GM23338 (cell line): ENCODE data around the gene GCSH. TPM values are rescaled to one million over a fixed set of nuclear protein-coding genes. Genes with fewer than 3 reads are reported as not detected.
A peak's percentile ranks its signal among the peaks of the same experiment; 100 is the strongest.

Experiments
- ATAC-seq: fragments of 200-7000 bp; cut with Tn5 transposase; 3 replicates; pipeline ENCODE4 v1.9.1; 2020
- DNase-seq: peaks from one replicate; pipeline ENCODE4 v3.0.0-alpha.2; 2015; ENCODE audit warnings: low spot score
- H2AFZ ChIP-seq: fragments of 200-600 bp; sonication (generic); 2 replicates; pipeline ENCODE4 v1.8.0; 2016; ENCODE audit warnings: antibody characterized with exemption, mild to moderate bottlenecking, moderate library complexity
- H3F3A ChIP-seq: fragments of 200-600 bp; sonication (generic); replicated peaks from 2 replicates; pipeline ENCODE4 v1.8.0; 2017; ENCODE audit warnings: antibody characterized with exemption, mixed run types, low read depth
- H3K27ac ChIP-seq: fragments of 200-600 bp; sonication (generic); 2 replicates; pipeline ENCODE4 v1.6.1; 2016; ENCODE audit warnings: low read depth
- H3K27me3 ChIP-seq: fragments of 200-600 bp; sonication (generic); 2 replicates; pipeline ENCODE4 v1.8.0; 2016; ENCODE audit warnings: mild to moderate bottlenecking, mixed run types, moderate library complexity; ENCODE audit not compliant: insufficient read depth
- H3K36me3 ChIP-seq: fragments of 200-600 bp; sonication (generic); 2 replicates; pipeline ENCODE4 v1.8.0; 2016; ENCODE audit warnings: mild to moderate bottlenecking; ENCODE audit not compliant: insufficient read depth
- H3K4me1 ChIP-seq: fragments of 200-600 bp; sonication (generic); 2 replicates; pipeline ENCODE4 v1.8.0; 2016; ENCODE audit warnings: mild to moderate bottlenecking, moderate library complexity; ENCODE audit not compliant: insufficient read depth
- H3K4me2 ChIP-seq: fragments of 200-600 bp; sonication (generic); 2 replicates; pipeline ENCODE4 v1.7.1; 2017; ENCODE audit warnings: mixed run types
- H3K4me3 ChIP-seq: fragments of 200-600 bp; sonication (generic); 2 replicates; pipeline ENCODE4 v1.6.1; 2016; ENCODE audit warnings: mixed run types
- H3K79me2 ChIP-seq: fragments of 200-600 bp; sonication (generic); replicated peaks from 2 replicates; pipeline ENCODE4 v1.8.0; 2017; ENCODE audit warnings: mild to moderate bottlenecking; ENCODE audit not compliant: insufficient read depth
- H3K9me2 ChIP-seq: fragments of 200-600 bp; sonication (generic); 2 replicates; pipeline ENCODE4 v1.8.0; 2017; ENCODE audit not compliant: insufficient read depth
- H4K20me1 ChIP-seq: fragments of 200-600 bp; sonication (generic); replicated peaks from 2 replicates; pipeline ENCODE4 v1.8.0; 2017; ENCODE audit warnings: mild to moderate bottlenecking; ENCODE audit not compliant: insufficient read depth
- H3K27ac Mint-ChIP-seq: 2 replicates; pipeline ENCODE4 v1.8.0; 2020; ENCODE audit warnings: inconsistent platforms, mild to moderate bottlenecking, moderate library complexity, mixed read lengths
- H3K27me3 Mint-ChIP-seq: 3 replicates; pipeline ENCODE4 v1.8.0; 2022; ENCODE audit warnings: low read depth, mild to moderate bottlenecking, moderate library complexity, mixed read lengths, inconsistent platforms; ENCODE audit not compliant: insufficient read depth, poor library complexity
- H3K36me3 Mint-ChIP-seq: 3 replicates; pipeline ENCODE4 v1.8.0; 2021; ENCODE audit warnings: low read depth, mild to moderate bottlenecking, inconsistent platforms, moderate library complexity, mixed read lengths
- H3K4me1 Mint-ChIP-seq: 3 replicates; pipeline ENCODE4 v1.8.0; 2020; ENCODE audit warnings: mild to moderate bottlenecking, inconsistent platforms, mixed read lengths
- H3K4me3 Mint-ChIP-seq: 3 replicates; pipeline ENCODE4 v1.8.0; 2021; ENCODE audit warnings: moderate library complexity, mild to moderate bottlenecking, inconsistent platforms, mixed read lengths
- H3K9me3 Mint-ChIP-seq: 3 replicates; pipeline ENCODE4 v1.8.0; 2020; ENCODE audit warnings: moderate library complexity, mild to moderate bottlenecking, inconsistent platforms, mixed read lengths
- CREB1 ChIP-seq: fragments of 250-450 bp; sonication (Bioruptor Pico); IDR thresholded peaks from 2 replicates; pipeline ENCODE4 v1.5.0; 2020; ENCODE audit warnings: low read depth, mild to moderate bottlenecking, moderate library complexity
- CTCF ChIP-seq, 2 experiments: fragments of 200-600 bp in 1 of 2; sonication (generic) in 1 of 2; conservative IDR thresholded peaks; 2 replicates each; pipeline versions ENCODE4 v1.5.1 to v1.6.1; 2016 to 2017; ENCODE audit warnings: antibody characterized with exemption in 2 of 2, low read depth in 2 of 2, mild to moderate bottlenecking in 2 of 2, moderate library complexity in 1 of 2
- ETS1 ChIP-seq: IDR thresholded peaks from 2 replicates; pipeline ENCODE4 v1.6.1; 2016; ENCODE audit warnings: antibody characterized with exemption
- EZH2phosphoT487 ChIP-seq: fragments of 200-600 bp; sonication (generic); IDR thresholded peaks from one replicate; pipeline ENCODE4 v1.8.1; 2018; ENCODE audit warnings: antibody characterized with exemption; ENCODE audit not compliant: unreplicated experiment
- JUNB ChIP-seq: IDR thresholded peaks from one replicate; pipeline ENCODE4 v1.6.1; 2016; ENCODE audit warnings: antibody characterized with exemption; ENCODE audit not compliant: unreplicated experiment
- NANOG ChIP-seq: IDR thresholded peaks from 2 replicates; pipeline ENCODE4 v1.6.1; 2016; ENCODE audit warnings: antibody characterized with exemption, borderline replicate concordance
- POLR2AphosphoS5 ChIP-seq: IDR thresholded peaks from 2 replicates; pipeline ENCODE4 v1.6.1; 2016; ENCODE audit warnings: antibody characterized with exemption, low read depth
- REST ChIP-seq: IDR thresholded peaks from one replicate; pipeline ENCODE4 v1.6.1; 2018; ENCODE audit warnings: antibody characterized with exemption; ENCODE audit not compliant: unreplicated experiment
- STAT1 ChIP-seq: IDR thresholded peaks from one replicate; pipeline ENCODE4 v1.6.1; 2016; ENCODE audit warnings: antibody characterized with exemption; ENCODE audit not compliant: unreplicated experiment
- ZNF331 ChIP-seq: fragments of 250-450 bp; sonication (Bioruptor Pico); IDR thresholded peaks from 2 replicates; pipeline ENCODE4 v1.5.0; 2020; ENCODE audit warnings: low read depth, mild to moderate bottlenecking, moderate library complexity
- polyA plus RNA-seq: library from polyadenylated mRNA; unstranded; fragments of >200 nt; fragmentation: Nextera tagmentation; extraction: Ambion mirVana; gene quantifications from 2 replicates; pipeline ENCODE4 v1.2.1, GENCODE V29; 2016
- total RNA-seq: library from RNA; depleted of rRNA; stranded (reverse); fragments of >200 nt; shearing (Covaris generic); gene quantifications from 2 replicates; pipeline ENCODE4 v1.2.3, GENCODE V29; 2014

Gene GCSH
- total and polyA plus RNA-seq, 2 experiments from 2014 or later, result 118 to 389 TPM

DNA sequence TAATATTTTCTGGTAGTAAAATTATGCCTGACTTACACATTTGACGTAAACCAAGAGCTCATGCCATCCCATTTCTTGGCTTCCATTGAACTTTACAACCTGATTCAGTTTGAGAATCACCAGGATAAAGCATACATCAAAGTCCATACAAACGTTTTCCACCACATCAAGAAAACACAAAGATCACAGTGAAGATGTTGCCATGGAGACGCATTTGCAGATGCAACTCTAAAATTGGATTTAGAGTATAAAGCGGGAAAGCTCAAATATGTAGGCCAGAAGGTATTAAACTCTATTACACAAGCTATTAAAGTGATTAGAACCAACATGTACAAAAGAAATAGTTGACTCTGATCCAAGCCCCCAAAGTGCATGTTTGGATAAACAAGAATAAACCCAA, 29.5 kb downstream of the GCSH start (continued):
- TF ChIP-seq REST, result no peak
- TF ChIP-seq ETS1, result no peak
- TF ChIP-seq NANOG, result no peak
- no peak for TF ChIP-seq CTCF (conservative IDR thresholded peaks at IDR 0.05; ENCODE audit: low read depth in 2 of 2)
- no peak for TF ChIP-seq JUNB
- no peak for TF ChIP-seq CREB1 (CRISPR knock-in tag)
- no peak for TF ChIP-seq POLR2AphosphoS5
- no peak for TF ChIP-seq ZNF331 (CRISPR knock-in tag)
- no peak for TF ChIP-seq EZH2phosphoT487
- TF ChIP-seq STAT1, result no peak

- TF ChIP-seq EZH2phosphoT487 (no peak), NANOG (no peak), CTCF (conservative IDR thresholded peaks at IDR 0.05; ENCODE audit: low read depth in 2 of 2) (peak in 1 of 2 experiments; percentile 53; a peak in 2 of 4 replicates), CREB1 (CRISPR knock-in tag) (no peak)
- H3K4me2 ChIP-seq, result 0 out of 2 replicates have a peak overlapping the region, but pooled peaks have one; percentile 66
- peaks cover 19% of the 10 kb centered on the region for H3K4me1 ChIP-seq
- peaks cover 23% of the 10 kb centered on the region for H3K4me1 Mint-ChIP-seq
- peaks cover 2% of the 10 kb centered on the region for H3K27me3 Mint-ChIP-seq
- no peaks in the 10 kb centered on the region for H3K36me3 ChIP-seq
- no peaks in the 10 kb centered on the region for H3K27me3 ChIP-seq
- H3K4me3 Mint-ChIP-seq, result no peak overlapping the region
- H3K9me2 ChIP-seq, result no peaks in the 10 kb centered on the region
- no peaks in the 10 kb centered on the region; the same call in 2 of the 3 replicates for H3K36me3 Mint-ChIP-seq
- ATAC-seq (peak; percentile 61), DNase-seq (no peak)
- H3K27ac Mint-ChIP-seq, result no peak overlapping the region
- H3K79me2 ChIP-seq, result no peaks in the 10 kb centered on the region
- 0 out of 2 replicates have a peak overlapping the region, but pooled peaks have one; percentile 39 for H3K27ac ChIP-seq
- H3F3A ChIP-seq, result 0 out of 2 replicates have a peak, but pooled peaks cover 3% of the 10 kb centered on the region
- H3K4me3 ChIP-seq, result no peak overlapping the region
- peak overlapping the region; percentile 85; the same call in 1 of the 2 replicates for H2AFZ ChIP-seq
- H3K9me3 Mint-ChIP-seq, result no peaks in the 10 kb centered on the region
- H4K20me1 ChIP-seq, result no peaks in the 10 kb centered on the region
Measured at GRCh38 chr16:81061871-81062608, 34.2 kb downstream of the GCSH start.
